ENCODE results near the gene SP9.

- TF ChIP-seq CTCF (IDR thresholded peaks at IDR 0.05), result no peak
- TF ChIP-seq POLR2A (IDR thresholded peaks at IDR 0.05), result no peak
These were observed 5.9 kb downstream of the SP9 start for GRCh38 chr2:174340400-174341292.

All from adrenal gland (tissue), 5 donors.